Cortex of kidney (tissue), 1 donor: Measurements from ENCODE around the gene DDX1.
"Not testable (repeated sequence)": the region's sequence is repeated elsewhere in the genome, so short reads cannot be mapped to it uniquely, and the experiment has no call there.

Experiments
- DNase-seq: peaks from one replicate; lab custom pipeline; 2025; lab: John Stamatoyannopoulos, UW

Gene DDX1

GRCh38 chr2:15595342-15595905, 3.8 kb downstream of the DDX1 start:
- no peak for DNase-seq

GRCh38 chr2:15595936-15596335, 4.3 kb downstream of the DDX1 start:
- DNase-seq: no peak

GRCh38 chr2:15596350-15596749, 4.7 kb downstream of the DDX1 start:
- DNase-seq: no peak

- DNase-seq: no peak
Observed at GRCh38 chr2:15596968-15597367, 5.3 kb downstream of the DDX1 start.

- DNase-seq: no peak
Observed at GRCh38 chr2:15599994-15600393, 8.3 kb downstream of the DDX1 start.

GRCh38 chr2:15601681-15602080, 10.0 kb downstream of the DDX1 start:
- no peak for DNase-seq

GRCh38 chr2:15602393-15602792, 10.7 kb downstream of the DDX1 start:
- DNase-seq: no peak

- DNase-seq: no peak
Observed at GRCh38 chr2:15603044-15603765, 11.5 kb downstream of the DDX1 start.

GRCh38 chr2:15603948-15604347, 12.3 kb downstream of the DDX1 start:
- no peak for DNase-seq

GRCh38 chr2:15605721-15606120, 14.1 kb downstream of the DDX1 start:
- no peak for DNase-seq

- DNase-seq: no peak
Observed at GRCh38 chr2:15606481-15607441, 15.1 kb downstream of the DDX1 start.

- DNase-seq: no peak
Observed at GRCh38 chr2:15607709-15608391, 16.2 kb downstream of the DDX1 start.

GRCh38 chr2:15608392-15608761, 16.7 kb downstream of the DDX1 start:
- no peak for DNase-seq

- no peak for DNase-seq
Observed at GRCh38 chr2:15609341-15610042, 17.8 kb downstream of the DDX1 start.

GRCh38 chr2:15610430-15610952, 18.8 kb downstream of the DDX1 start:
- no peak for DNase-seq

- DNase-seq: not testable (repeated sequence)
Observed at GRCh38 chr2:15612101-15612500, 20.4 kb downstream of the DDX1 start.

- DNase-seq: no peak
Observed at GRCh38 chr2:15613736-15614429, 22.2 kb downstream of the DDX1 start.

GRCh38 chr2:15614545-15615300, 23.1 kb downstream of the DDX1 start:
- DNase-seq: no peak

- DNase-seq: no peak
Observed at GRCh38 chr2:15615301-15615920, 23.7 kb downstream of the DDX1 start.

GRCh38 chr2:15616429-15616828, 24.8 kb downstream of the DDX1 start:
- DNase-seq: no peak
